ENCODE measurements around the gene RAI1.

Gene RAI1

DNA sequence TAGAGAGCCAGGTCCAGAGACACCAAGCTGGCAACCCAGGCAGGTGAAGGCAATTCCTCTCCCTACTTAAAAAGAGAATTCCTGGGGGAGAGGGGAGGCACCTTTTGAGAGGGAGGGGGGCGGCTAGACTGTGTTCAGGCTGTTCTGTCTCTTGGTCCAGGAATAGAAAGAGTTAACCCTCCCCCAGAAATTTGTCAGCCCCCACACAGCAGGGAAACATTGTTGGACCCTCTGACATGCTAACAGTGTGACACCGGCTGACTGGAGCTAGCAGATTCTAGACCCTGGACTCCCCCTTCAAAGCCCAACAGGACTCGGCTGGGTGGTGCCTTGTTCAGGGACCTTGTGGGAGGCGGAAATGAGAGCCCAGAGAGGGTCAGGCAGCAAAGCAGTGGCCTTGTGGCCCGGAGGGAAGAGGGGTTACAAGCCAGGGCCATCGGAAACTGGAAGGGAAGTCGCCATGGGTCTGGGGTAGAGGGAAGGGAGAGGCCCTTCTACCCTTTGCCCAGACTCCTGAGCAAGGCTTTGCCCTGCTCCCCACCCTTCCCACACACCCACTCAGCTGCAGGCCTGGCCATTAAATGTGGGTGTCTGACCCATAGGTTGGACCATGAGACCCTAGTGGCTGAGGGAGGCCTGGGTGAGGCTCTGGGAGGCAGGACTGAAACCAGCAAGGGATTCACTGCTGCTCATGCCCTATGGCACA is 44.6 kb downstream of the RAI1 start:
- no peak overlapping the region for H3K9ac ChIP-seq (ENCODE audit: low read length)
- H3K23ac ChIP-seq (ENCODE audit: low read length in 2 of 2): no peak overlapping the region
- peak overlapping the region; percentile 20 to 52 for H2BK12ac ChIP-seq (ENCODE audit: low read length in 2 of 2)
- peak overlapping the region in 1 of 2 experiments; percentile 58 for H3K14ac ChIP-seq (ENCODE audit: low read length in 2 of 2)
- peak; percentile 43 for DNase-seq
- no peak overlapping the region for H3K27ac ChIP-seq (ENCODE audit: low read length, poor library complexity, severe bottlenecking)
- H2BK5ac ChIP-seq (ENCODE audit: low read depth, low read length, poor library complexity, severe bottlenecking): no peak overlapping the region
- no peaks in the 10 kb centered on the region for H3K9me3 ChIP-seq (ENCODE audit: control insufficient read depth, low read length)
- no peak overlapping the region for H4K8ac ChIP-seq (ENCODE audit: low read length)
- peak overlapping the region; percentile 79 for H4K91ac ChIP-seq (ENCODE audit: low read length)
- H3K4me3 ChIP-seq (ENCODE audit: insufficient read depth in 1 of 2, low read depth in 1 of 2, low read length in 2 of 2): no peak overlapping the region
- H2BK15ac ChIP-seq (ENCODE audit: low read depth, poor library complexity, severe bottlenecking): no peak overlapping the region
- 40% methylated on average over 3 of the region's 7 CpGs for WGBS
- peak overlapping the region in 1 of 2 experiments; percentile 14 for H3K4ac ChIP-seq (ENCODE audit: low read depth in 1 of 2, low read length in 2 of 2)
- H3K27me3 ChIP-seq (ENCODE audit: control insufficient read depth in 1 of 2, insufficient read depth in 1 of 2, low read length in 2 of 2): peaks cover 7 to 13% of the 10 kb centered on the region in 2 experiments
- peaks cover 0 to 31% of the 10 kb centered on the region in 2 experiments for H3K36me3 ChIP-seq (ENCODE audit: control insufficient read depth in 1 of 2, insufficient read depth in 2 of 2, low read depth in 1 of 2, low read length in 2 of 2)
- H2BK120ac ChIP-seq (ENCODE audit: low read depth, low read length): peak overlapping the region; percentile 99
- H2AFZ ChIP-seq (ENCODE audit: low read depth, low read length): no peak overlapping the region
- peak overlapping the region; percentile 51 for H3K4me2 ChIP-seq (ENCODE audit: low read length, poor library complexity, severe bottlenecking)
- H3K4me1 ChIP-seq (ENCODE audit: control insufficient read depth, insufficient read depth, low read depth, low read length): peaks cover 49% of the 10 kb centered on the region
- peak overlapping the region; percentile 55 to 70 for H3K18ac ChIP-seq (ENCODE audit: low read depth in 1 of 2, low read length in 2 of 2)
- peaks cover 53% of the 10 kb centered on the region for H3K79me1 ChIP-seq (replicated peaks; ENCODE audit: low read length, poor library complexity, severe bottlenecking)
- no peak overlapping the region for H2AK5ac ChIP-seq (ENCODE audit: low read length, severe bottlenecking)

GRCh38 chr17:17726458-17727060 is 45.3 kb downstream of the RAI1 start:
- peaks cover 7 to 13% of the 10 kb centered on the region in 2 experiments for H3K27me3 ChIP-seq (ENCODE audit: control insufficient read depth in 1 of 2, insufficient read depth in 1 of 2, low read length in 2 of 2)

GRCh38 chr17:17727111-17727659 is 45.9 kb downstream of the RAI1 start:
- Histone ChIP-seq H3K36me3 (ENCODE audit: control insufficient read depth in 1 of 2, insufficient read depth in 2 of 2, low read depth in 1 of 2, low read length in 2 of 2) (peaks cover 0 to 33% of the 10 kb centered on the region in 2 experiments), H2BK5ac (ENCODE audit: low read depth, low read length, poor library complexity, severe bottlenecking) (no peak overlapping the region), H4K91ac (ENCODE audit: low read length) (peak overlapping the region; percentile 4), H4K8ac (ENCODE audit: low read length) (peak overlapping the region; percentile 48), H2BK12ac (ENCODE audit: low read length in 2 of 2) (no peak overlapping the region), H3K27me3 (ENCODE audit: control insufficient read depth in 1 of 2, insufficient read depth in 1 of 2, low read length in 2 of 2) (peaks cover 1 to 8% of the 10 kb centered on the region in 2 experiments), H3K18ac (ENCODE audit: low read depth in 1 of 2, low read length in 2 of 2) (no peak overlapping the region), H3K27ac (ENCODE audit: low read length, poor library complexity, severe bottlenecking) (no peak overlapping the region), H3K79me1 (replicated peaks; ENCODE audit: low read length, poor library complexity, severe bottlenecking) (peaks cover 51% of the 10 kb centered on the region), H3K4me1 (ENCODE audit: control insufficient read depth, insufficient read depth, low read depth, low read length) (peaks cover 44% of the 10 kb centered on the region), H2BK120ac (ENCODE audit: low read depth, low read length) (no peak overlapping the region), H3K4me2 (ENCODE audit: low read length, poor library complexity, severe bottlenecking) (no peak overlapping the region), H3K23ac (ENCODE audit: low read length in 2 of 2) (no peak overlapping the region), H3K4me3 (ENCODE audit: insufficient read depth in 1 of 2, low read depth in 1 of 2, low read length in 2 of 2) (no peak overlapping the region), H2BK15ac (ENCODE audit: low read depth, poor library complexity, severe bottlenecking) (peak overlapping the region; percentile 45), H3K9ac (ENCODE audit: low read length) (no peak overlapping the region), H3K14ac (ENCODE audit: low read length in 2 of 2) (no peak overlapping the region), H3K9me3 (ENCODE audit: control insufficient read depth, low read length) (no peaks in the 10 kb centered on the region), H2AK5ac (ENCODE audit: low read length, severe bottlenecking) (no peak overlapping the region), H3K4ac (ENCODE audit: low read depth in 1 of 2, low read length in 2 of 2) (no peak overlapping the region), H2AFZ (ENCODE audit: low read depth, low read length) (no peak overlapping the region)
- DNase-seq: no peak
- WGBS: 87% methylated on average over 9 of the region's 13 CpGs

More at GRCh38 chr17:17726458-17727060, 45.3 kb downstream of the RAI1 start:
- Histone ChIP-seq H2AFZ (ENCODE audit: low read depth, low read length) (no peak overlapping the region), H2AK5ac (ENCODE audit: low read length, severe bottlenecking) (no peak overlapping the region), H4K8ac (ENCODE audit: low read length) (no peak overlapping the region), H3K4me1 (ENCODE audit: control insufficient read depth, insufficient read depth, low read depth, low read length) (peaks cover 49% of the 10 kb centered on the region), H3K18ac (ENCODE audit: low read depth in 1 of 2, low read length in 2 of 2) (peak overlapping the region; percentile 55 to 70), H3K9me3 (ENCODE audit: control insufficient read depth, low read length) (no peaks in the 10 kb centered on the region), H3K27ac (ENCODE audit: low read length, poor library complexity, severe bottlenecking) (no peak overlapping the region), H3K79me1 (replicated peaks; ENCODE audit: low read length, poor library complexity, severe bottlenecking) (peaks cover 53% of the 10 kb centered on the region), H3K4ac (ENCODE audit: low read depth in 1 of 2, low read length in 2 of 2) (no peak overlapping the region), H3K4me2 (ENCODE audit: low read length, poor library complexity, severe bottlenecking) (no peak overlapping the region), H2BK5ac (ENCODE audit: low read depth, low read length, poor library complexity, severe bottlenecking) (no peak overlapping the region), H4K91ac (ENCODE audit: low read length) (no peak overlapping the region), H3K14ac (ENCODE audit: low read length in 2 of 2) (no peak overlapping the region), H2BK15ac (ENCODE audit: low read depth, poor library complexity, severe bottlenecking) (no peak overlapping the region), H2BK12ac (ENCODE audit: low read length in 2 of 2) (peak overlapping the region in 1 of 2 experiments; percentile 25), H2BK120ac (ENCODE audit: low read depth, low read length) (no peak overlapping the region), H3K4me3 (ENCODE audit: insufficient read depth in 1 of 2, low read depth in 1 of 2, low read length in 2 of 2) (no peak overlapping the region), H3K9ac (ENCODE audit: low read length) (no peak overlapping the region), H3K23ac (ENCODE audit: low read length in 2 of 2) (no peak overlapping the region), H3K36me3 (ENCODE audit: control insufficient read depth in 1 of 2, insufficient read depth in 2 of 2, low read depth in 1 of 2, low read length in 2 of 2) (peaks cover 0 to 32% of the 10 kb centered on the region in 2 experiments)
- DNase-seq: peak; percentile 73
- 42% methylated on average over 6 of the region's 6 CpGs for WGBS

- H3K14ac ChIP-seq (ENCODE audit: low read length in 2 of 2): peak overlapping the region in 1 of 2 experiments; percentile 73
- DNase-seq: no peak
- no peak overlapping the region for H3K27ac ChIP-seq (ENCODE audit: low read length, poor library complexity, severe bottlenecking)
- peaks cover 40% of the 10 kb centered on the region for H3K4me1 ChIP-seq (ENCODE audit: control insufficient read depth, insufficient read depth, low read depth, low read length)
- no peaks in the 10 kb centered on the region for H3K9me3 ChIP-seq (ENCODE audit: control insufficient read depth, low read length)
- H4K91ac ChIP-seq (ENCODE audit: low read length): no peak overlapping the region
- peak overlapping the region in 1 of 2 experiments; percentile 54 for H3K23ac ChIP-seq (ENCODE audit: low read length in 2 of 2)
- H3K27me3 ChIP-seq (ENCODE audit: control insufficient read depth in 1 of 2, insufficient read depth in 1 of 2, low read length in 2 of 2): no peaks in the 10 kb centered on the region
- H2BK12ac ChIP-seq (ENCODE audit: low read length in 2 of 2): peak overlapping the region in 1 of 2 experiments; percentile 64
- WGBS: 83% methylated on average over 10 of the region's 10 CpGs
- no peak overlapping the region for H3K4me3 ChIP-seq (ENCODE audit: insufficient read depth in 1 of 2, low read depth in 1 of 2, low read length in 2 of 2)
- no peak overlapping the region for H2AK5ac ChIP-seq (ENCODE audit: low read length, severe bottlenecking)
- H3K4ac ChIP-seq (ENCODE audit: low read depth in 1 of 2, low read length in 2 of 2): no peak overlapping the region
- peak overlapping the region in 1 of 2 experiments; percentile 61 for H3K18ac ChIP-seq (ENCODE audit: low read depth in 1 of 2, low read length in 2 of 2)
- no peak overlapping the region for H3K4me2 ChIP-seq (ENCODE audit: low read length, poor library complexity, severe bottlenecking)
- no peak overlapping the region for H4K8ac ChIP-seq (ENCODE audit: low read length)
- H3K9ac ChIP-seq (ENCODE audit: low read length): no peak overlapping the region
- peaks cover 0 to 42% of the 10 kb centered on the region in 2 experiments for H3K36me3 ChIP-seq (ENCODE audit: control insufficient read depth in 1 of 2, insufficient read depth in 2 of 2, low read depth in 1 of 2, low read length in 2 of 2)
- H2AFZ ChIP-seq (ENCODE audit: low read depth, low read length): no peak overlapping the region
- no peak overlapping the region for H2BK120ac ChIP-seq (ENCODE audit: low read depth, low read length)
- no peak overlapping the region for H2BK5ac ChIP-seq (ENCODE audit: low read depth, low read length, poor library complexity, severe bottlenecking)
- peaks cover 52% of the 10 kb centered on the region for H3K79me1 ChIP-seq (replicated peaks; ENCODE audit: low read length, poor library complexity, severe bottlenecking)
- H2BK15ac ChIP-seq (ENCODE audit: low read depth, poor library complexity, severe bottlenecking): no peak overlapping the region
Observed at GRCh38 chr17:17728146-17728545, 46.9 kb downstream of the RAI1 start.
